Activated T-helper 17 cell treated with anti-CD3 and anti-CD28 coated beads, Interleukin-2, amount 50 U/mL, for 72 hours (primary cell): ENCODE measurements around the gene SORBS2. TPM values are rescaled to one million over a fixed set of nuclear protein-coding genes. Genes with fewer than 3 reads are reported as not detected.
"Not testable (repeated sequence)": the region's sequence is repeated elsewhere in the genome, so short reads cannot be mapped to it uniquely, and the experiment has no call there.

Experiments
- ATAC-seq: fragments of 150-1000 bp; cut with Tn5 transposase; replicated peaks from 2 replicates; pipeline ENCODE4 v1.10.0; 2021; ENCODE audit warnings: mild to moderate bottlenecking, moderate library complexity
- H3K27ac Mint-ChIP-seq: one replicate; pipeline ENCODE4 v1.8.0; 2022; ENCODE audit warnings: mixed read lengths
- H3K27me3 Mint-ChIP-seq: one replicate; pipeline ENCODE4 v1.8.0; 2022; ENCODE audit warnings: mixed read lengths
- H3K36me3 Mint-ChIP-seq: one replicate; pipeline ENCODE4 v1.8.0; 2022; ENCODE audit warnings: low read depth, mild to moderate bottlenecking, mixed read lengths
- H3K4me1 Mint-ChIP-seq: one replicate; pipeline ENCODE4 v1.8.0; 2022; ENCODE audit warnings: mixed read lengths
- H3K4me3 Mint-ChIP-seq: one replicate; pipeline ENCODE4 v1.8.0; 2022; ENCODE audit warnings: mild to moderate bottlenecking, mixed read lengths
- H3K9me3 Mint-ChIP-seq: one replicate; pipeline ENCODE4 v1.8.0; 2022; ENCODE audit warnings: mixed read lengths
- total RNA-seq, 2 donors: library from RNA; stranded (reverse); gene quantifications; one replicate each; pipeline ENCODE4 v1.2.3, GENCODE V29; 2022

Gene SORBS2
- total RNA-seq, result not detected

- Mint-ChIP-seq H3K36me3 (no peaks in the 10 kb centered on the region), H3K9me3 (no peaks in the 10 kb centered on the region), H3K4me1 (no peaks in the 10 kb centered on the region), H3K4me3 (no peak within 1 kb of the TSS), H3K27ac (no peak within 1 kb of the TSS), H3K27me3 (peaks cover 21% of the 10 kb centered on the region)
- ATAC-seq, result no peak
These were observed at the start of gene SORBS2 for GRCh38 chr4:185811509-185812364. SORBS2 (minus strand) TSS chr4:185812194; CDS start chr4:185690571, 121,623 bp downstream.

- no peaks in the 10 kb centered on the region for H3K4me1 Mint-ChIP-seq
These were observed 47.1 kb upstream of the SORBS2 start for GRCh38 chr4:185859111-185859510.

GRCh38 chr4:185857561-185857960, 45.6 kb upstream of the SORBS2 start:
- ATAC-seq, H3K4me1 Mint-ChIP-seq, H3K36me3 Mint-ChIP-seq, H3K4me3 Mint-ChIP-seq, H3K27ac Mint-ChIP-seq: not testable (repeated sequence)
- peaks cover 17% of the 10 kb centered on the region for H3K27me3 Mint-ChIP-seq
- peaks cover 26% of the 10 kb centered on the region for H3K9me3 Mint-ChIP-seq

More at GRCh38 chr4:185859111-185859510, 47.1 kb upstream of the SORBS2 start:
- no peaks in the 10 kb centered on the region for H3K36me3 Mint-ChIP-seq
- peaks cover 23% of the 10 kb centered on the region for H3K9me3 Mint-ChIP-seq
- H3K4me3 Mint-ChIP-seq, result no peak overlapping the region
- no peak for ATAC-seq
- no peak overlapping the region for H3K27ac Mint-ChIP-seq
- peaks cover 18% of the 10 kb centered on the region for H3K27me3 Mint-ChIP-seq

GRCh38 chr4:185853841-185854240, 41.8 kb upstream of the SORBS2 start:
- Mint-ChIP-seq H3K36me3 (no peaks in the 10 kb centered on the region), H3K27me3 (peaks cover 12% of the 10 kb centered on the region), H3K4me3 (no peak overlapping the region), H3K4me1 (no peaks in the 10 kb centered on the region), H3K9me3 (peaks cover 22% of the 10 kb centered on the region), H3K27ac (no peak overlapping the region)
- no peak for ATAC-seq

- Mint-ChIP-seq H3K4me3 (no peak overlapping the region), H3K9me3 (peaks cover 16% of the 10 kb centered on the region), H3K27me3 (peaks cover 12% of the 10 kb centered on the region), H3K27ac (no peak overlapping the region), H3K4me1 (no peaks in the 10 kb centered on the region), H3K36me3 (no peaks in the 10 kb centered on the region)
- no peak for ATAC-seq
These were observed 41.0 kb upstream of the SORBS2 start for GRCh38 chr4:185852961-185853360.

- no peak overlapping the region for H3K4me3 Mint-ChIP-seq
- no peaks in the 10 kb centered on the region for H3K4me1 Mint-ChIP-seq
- no peak overlapping the region for H3K27ac Mint-ChIP-seq
- no peaks in the 10 kb centered on the region for H3K36me3 Mint-ChIP-seq
- peaks cover 7% of the 10 kb centered on the region for H3K9me3 Mint-ChIP-seq
- ATAC-seq, result no peak
- H3K27me3 Mint-ChIP-seq, result peaks cover 12% of the 10 kb centered on the region
These were observed 37.9 kb upstream of the SORBS2 start for GRCh38 chr4:185849664-185850550.

- Mint-ChIP-seq H3K4me3 (no peak overlapping the region), H3K27ac (no peak overlapping the region), H3K36me3 (no peaks in the 10 kb centered on the region), H3K9me3 (no peaks in the 10 kb centered on the region), H3K27me3 (peaks cover 4% of the 10 kb centered on the region), H3K4me1 (no peaks in the 10 kb centered on the region)
- ATAC-seq, result no peak
These were observed 35.5 kb upstream of the SORBS2 start for GRCh38 chr4:185847352-185848097.

- peaks cover 7% of the 10 kb centered on the region for H3K27me3 Mint-ChIP-seq
- H3K36me3 Mint-ChIP-seq, result no peaks in the 10 kb centered on the region
- H3K27ac Mint-ChIP-seq, result no peak overlapping the region
- no peaks in the 10 kb centered on the region for H3K4me1 Mint-ChIP-seq
- ATAC-seq, result no peak
- no peak overlapping the region for H3K4me3 Mint-ChIP-seq
- peaks cover 3% of the 10 kb centered on the region for H3K9me3 Mint-ChIP-seq
These were observed 34.6 kb upstream of the SORBS2 start for GRCh38 chr4:185846505-185847150.

- Mint-ChIP-seq H3K36me3 (no peaks in the 10 kb centered on the region), H3K27me3 (peaks cover 7% of the 10 kb centered on the region), H3K4me1 (no peaks in the 10 kb centered on the region), H3K9me3 (peaks cover 3% of the 10 kb centered on the region), H3K4me3 (no peak overlapping the region), H3K27ac (no peak overlapping the region)
- ATAC-seq, result no peak
These were observed 34.0 kb upstream of the SORBS2 start for GRCh38 chr4:185845966-185846365.

GRCh38 chr4:185841451-185841850, 29.5 kb upstream of the SORBS2 start:
- no peak for ATAC-seq
- Mint-ChIP-seq H3K4me1 (no peaks in the 10 kb centered on the region), H3K9me3 (peaks cover 3% of the 10 kb centered on the region), H3K4me3 (no peak overlapping the region), H3K36me3 (no peaks in the 10 kb centered on the region), H3K27ac (no peak overlapping the region), H3K27me3 (peaks cover 3% of the 10 kb centered on the region)

- Mint-ChIP-seq H3K36me3 (no peaks in the 10 kb centered on the region), H3K4me1 (no peaks in the 10 kb centered on the region), H3K27ac (no peak overlapping the region), H3K9me3 (peaks cover 3% of the 10 kb centered on the region), H3K27me3 (peaks cover 3% of the 10 kb centered on the region), H3K4me3 (no peak overlapping the region)
- no peak for ATAC-seq
These were observed 29.0 kb upstream of the SORBS2 start for GRCh38 chr4:185840953-185841352.

GRCh38 chr4:185840201-185840600, 28.2 kb upstream of the SORBS2 start:
- Mint-ChIP-seq H3K27ac (no peak overlapping the region), H3K4me3 (no peak overlapping the region), H3K36me3 (no peaks in the 10 kb centered on the region), H3K4me1 (no peaks in the 10 kb centered on the region), H3K9me3 (peaks cover 3% of the 10 kb centered on the region), H3K27me3 (peaks cover 3% of the 10 kb centered on the region)
- no peak for ATAC-seq

GRCh38 chr4:185839770-185840169, 27.8 kb upstream of the SORBS2 start:
- no peak for ATAC-seq
- Mint-ChIP-seq H3K27ac (no peak overlapping the region), H3K4me1 (no peaks in the 10 kb centered on the region), H3K27me3 (peaks cover 3% of the 10 kb centered on the region), H3K4me3 (no peak overlapping the region), H3K36me3 (no peaks in the 10 kb centered on the region), H3K9me3 (peaks cover 3% of the 10 kb centered on the region)
